NT2/D1 (cell line): ENCODE results near the gene CRP.
"Not testable (repeated sequence)": the region's sequence is repeated elsewhere in the genome, so short reads cannot be mapped to it uniquely, and the experiment has no call there.

Source experiments
- YY1 ChIP-seq: IDR thresholded peaks from 2 replicates; pipeline ENCODE4 v1.6.1; 2011; ENCODE audit not compliant: insufficient read length, insufficient read depth
- ZNF274 ChIP-seq: IDR thresholded peaks from 2 replicates; pipeline ENCODE4 v1.6.1; 2011; ENCODE audit warnings: mild to moderate bottlenecking, low read depth, low read length

DNA sequence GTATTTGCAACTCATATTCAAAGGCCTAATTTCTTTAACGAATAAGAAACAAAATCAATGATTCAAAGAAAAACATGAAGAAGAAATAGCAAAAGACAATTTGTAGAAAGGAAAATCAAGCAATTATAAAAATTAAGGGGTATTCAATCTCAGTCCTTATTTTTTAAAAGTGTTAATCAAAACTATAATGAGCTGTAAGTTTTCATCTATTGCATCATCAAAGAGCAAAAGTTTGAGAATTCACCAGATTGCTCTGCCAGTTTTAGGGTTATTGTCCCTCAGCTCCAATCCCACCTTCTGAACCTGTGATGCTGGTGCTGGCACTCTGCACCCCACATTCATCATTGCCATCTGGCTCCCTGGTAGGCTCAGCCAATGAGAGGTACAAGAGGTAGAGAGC lies 42.0 kb downstream of the CRP start:
- TF ChIP-seq ZNF274, YY1: not testable (repeated sequence)
